Activated naive CD4-positive, alpha-beta T cell treated with anti-CD3 and anti-CD28 coated beads, Interleukin-2, amount 50 U/mL, for 72 hours (primary cell): Measurements from ENCODE around the gene MXI1. TPM values are rescaled to one million over a fixed set of nuclear protein-coding genes. Genes with fewer than 3 reads are reported as not detected.
"Not testable (repeated sequence)": the region's sequence is repeated elsewhere in the genome, so short reads cannot be mapped to it uniquely, and the experiment has no call there.

Source experiments
- ATAC-seq, 2 donors: fragments of 150-1000 bp; cut with Tn5 transposase; 2 replicates each; pipeline ENCODE4 v1.10.0; 2021; ENCODE audit warnings: mild to moderate bottlenecking in 2 of 2, moderate library complexity in 2 of 2
- DNase-seq, 2 donors: peaks; one replicate each; pipeline ENCODE4 v3.0.0; 2021 to 2022; ENCODE audit warnings: low spot score in 2 of 2
- H3K27ac Mint-ChIP-seq, 2 donors: one replicate each; pipeline ENCODE4 v1.8.0; 2022; ENCODE audit warnings: mild to moderate bottlenecking in 2 of 2, mixed read lengths in 2 of 2
- H3K36me3 Mint-ChIP-seq, 2 donors: one replicate each; pipeline ENCODE4 v1.8.0; 2022; ENCODE audit warnings: mixed read lengths in 2 of 2
- H3K9me3 Mint-ChIP-seq, 2 donors: one replicate each; pipeline ENCODE4 v1.8.0; 2022; ENCODE audit warnings: mixed read lengths in 2 of 2
- total RNA-seq, 2 donors: library from RNA; stranded (reverse); gene quantifications; one replicate each; pipeline ENCODE4 v1.2.3, GENCODE V29; 2022

The MXI1 gene
- total RNA-seq, 2 donors from 2014 or later = 16.2 to 69.6 TPM

GRCh38 chr10:110175406-110175805 is 32.0 kb upstream of the MXI1 start:
- Mint-ChIP-seq H3K9me3 (no peaks in the 10 kb centered on the region), H3K36me3 (no peaks in the 10 kb centered on the region)

GRCh38 chr10:110176141-110177030 is 31.0 kb upstream of the MXI1 start:
- DNase-seq = no peak
- no peaks in the 10 kb centered on the region for H3K36me3 Mint-ChIP-seq
- ATAC-seq = no peak
- H3K9me3 Mint-ChIP-seq = no peaks in the 10 kb centered on the region
- no peak overlapping the region for H3K27ac Mint-ChIP-seq

More at GRCh38 chr10:110175406-110175805, 32.0 kb upstream of the MXI1 start:
- no peak for ATAC-seq
- H3K27ac Mint-ChIP-seq = no peak overlapping the region
- DNase-seq = no peak

- no peak for ATAC-seq
- DNase-seq = no peak
- Mint-ChIP-seq H3K9me3 (no peaks in the 10 kb centered on the region), H3K36me3 (no peaks in the 10 kb centered on the region), H3K27ac (no peak overlapping the region)
Observed at GRCh38 chr10:110179220-110179619, 28.2 kb upstream of the MXI1 start.

DNA sequence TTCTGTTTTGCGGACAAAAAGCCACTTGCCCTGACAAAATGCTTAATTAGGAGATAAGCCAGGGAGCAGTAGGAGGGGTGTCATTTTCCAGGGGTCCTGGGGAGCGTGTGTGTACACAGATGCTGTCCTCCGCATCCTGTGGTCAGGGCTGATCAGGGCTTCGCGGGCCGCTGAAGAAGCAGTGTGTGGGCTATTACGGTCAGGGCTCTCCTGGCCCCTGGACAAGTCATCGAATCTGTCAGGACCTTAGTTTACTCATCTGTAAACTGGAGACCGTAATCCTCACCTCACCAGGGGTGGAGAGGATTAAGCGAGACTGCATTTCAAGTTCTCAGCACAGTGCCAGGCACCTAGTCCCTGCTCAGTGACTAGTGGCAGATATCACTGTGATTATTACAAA is 26.0 kb upstream of the MXI1 start:
- DNase-seq = no peak
- Mint-ChIP-seq H3K9me3 (no peaks in the 10 kb centered on the region), H3K27ac (no peak overlapping the region), H3K36me3 (no peaks in the 10 kb centered on the region)
- ATAC-seq = no peak

GRCh38 chr10:110181911-110182310 is 25.5 kb upstream of the MXI1 start:
- H3K27ac Mint-ChIP-seq = no peak overlapping the region
- DNase-seq = no peak
- no peak for ATAC-seq
- no peaks in the 10 kb centered on the region for H3K36me3 Mint-ChIP-seq
- no peaks in the 10 kb centered on the region for H3K9me3 Mint-ChIP-seq

GRCh38 chr10:110184398-110184797 is 23.0 kb upstream of the MXI1 start:
- DNase-seq (no peak), ATAC-seq (no peak)
- Mint-ChIP-seq H3K27ac (no peak overlapping the region), H3K36me3 (no peaks in the 10 kb centered on the region), H3K9me3 (no peaks in the 10 kb centered on the region)

DNA sequence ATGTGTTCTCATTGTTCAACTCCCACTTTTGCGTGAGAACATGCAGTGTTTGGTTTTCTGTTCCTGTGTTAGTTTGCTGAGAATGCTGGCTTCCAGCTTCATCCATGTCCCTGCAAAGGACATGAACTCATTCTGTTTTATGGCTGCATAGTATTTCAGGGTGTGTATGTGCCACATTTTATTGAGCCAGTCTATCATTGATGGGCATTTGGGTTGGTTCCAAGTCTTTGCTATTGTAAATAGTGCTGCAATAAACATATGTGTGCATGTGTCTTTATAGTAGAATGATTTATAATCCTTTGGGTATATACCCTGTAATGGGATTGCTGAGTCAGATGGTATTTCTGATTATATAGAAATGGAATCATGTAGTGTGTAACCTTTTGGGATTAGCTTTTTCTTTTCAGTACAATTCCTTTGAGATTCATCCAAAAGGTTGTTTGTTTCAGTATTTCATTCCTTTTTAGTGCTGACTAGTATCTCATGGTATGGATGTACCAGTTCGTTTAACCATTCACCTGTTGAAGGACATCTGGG is 21.7 kb upstream of the MXI1 start:
- not testable (repeated sequence) for H3K27ac Mint-ChIP-seq, ATAC-seq, H3K36me3 Mint-ChIP-seq, DNase-seq, H3K9me3 Mint-ChIP-seq

GRCh38 chr10:110190170-110190569 is 17.2 kb upstream of the MXI1 start:
- ATAC-seq (no peak), DNase-seq (no peak)
- peak overlapping the region in 1 of 2 donors; percentile 26 for H3K27ac Mint-ChIP-seq
- peaks cover 0 to 6% of the 10 kb centered on the region in 2 donors for H3K9me3 Mint-ChIP-seq
- H3K36me3 Mint-ChIP-seq = no peaks in the 10 kb centered on the region

GRCh38 chr10:110192552-110192951 is 14.9 kb upstream of the MXI1 start:
- Mint-ChIP-seq H3K36me3 (no peaks in the 10 kb centered on the region), H3K9me3 (peaks cover 0 to 6% of the 10 kb centered on the region in 2 donors), H3K27ac (peak overlapping the region in 1 of 2 donors; percentile 38)
- no peak for DNase-seq
- peak in 1 of 2 donors; percentile 48 for ATAC-seq

GRCh38 chr10:110200503-110200902 is 6.9 kb upstream of the MXI1 start:
- Mint-ChIP-seq H3K9me3 (no peaks in the 10 kb centered on the region), H3K36me3 (no peaks in the 10 kb centered on the region), H3K27ac (no peak overlapping the region)
- DNase-seq (no peak), ATAC-seq (no peak)

GRCh38 chr10:110201046-110201445 is 6.4 kb upstream of the MXI1 start:
- not testable (repeated sequence) for DNase-seq, H3K27ac Mint-ChIP-seq, H3K9me3 Mint-ChIP-seq, ATAC-seq, H3K36me3 Mint-ChIP-seq

DNA sequence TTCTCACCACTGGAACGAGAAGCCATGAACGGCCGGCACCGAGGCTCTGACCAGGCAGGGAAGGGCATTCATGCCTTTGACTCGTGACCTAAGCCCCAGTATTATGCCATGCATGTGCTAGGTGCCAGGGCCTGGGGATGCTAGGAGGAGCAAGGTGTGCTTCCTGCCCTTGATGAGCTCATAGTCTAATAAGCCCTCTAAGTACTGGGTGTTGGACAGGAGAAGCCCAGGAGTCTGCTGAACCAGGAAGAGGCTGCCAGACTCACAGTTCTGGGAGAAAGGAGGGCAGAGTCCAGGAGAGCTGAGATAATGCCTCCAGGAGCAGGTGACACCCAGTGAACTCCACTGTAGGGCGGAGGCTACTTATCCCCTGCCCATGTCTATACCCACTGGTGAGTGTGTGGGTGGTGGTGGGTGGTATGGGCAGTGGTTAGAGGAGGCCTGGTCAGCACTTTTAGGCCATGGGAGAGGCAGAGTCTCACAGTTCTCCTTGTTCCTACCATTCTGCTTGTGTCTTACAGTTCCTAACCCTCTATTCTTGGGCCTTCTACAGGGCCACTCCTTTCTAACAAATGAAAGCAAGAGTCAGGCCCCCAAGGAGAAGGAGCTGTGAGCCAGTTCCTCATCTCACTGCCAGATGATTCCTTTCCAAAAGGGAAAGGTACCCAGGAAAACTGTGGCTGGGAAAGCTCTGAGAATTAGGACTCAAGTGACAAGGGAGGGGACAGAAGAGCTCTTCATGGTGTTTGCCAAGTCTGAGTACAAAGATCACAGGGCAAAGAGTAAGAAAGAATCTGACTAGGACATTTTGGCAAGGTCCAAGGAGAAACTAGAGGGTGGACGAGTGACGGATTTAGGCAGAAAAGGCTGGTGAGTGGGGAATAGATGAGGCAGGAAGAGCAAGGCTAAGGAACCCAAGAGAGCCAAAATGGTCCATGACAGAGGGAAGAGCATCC is 3.6 kb upstream of the MXI1 start:
- Mint-ChIP-seq H3K9me3 (no peaks in the 10 kb centered on the region), H3K36me3 (peaks cover 0 to 1% of the 10 kb centered on the region in 2 donors), H3K27ac (peak overlapping the region in 1 of 2 donors; percentile 18)
- no peak for DNase-seq
- ATAC-seq = no peak

- ATAC-seq (no peak), DNase-seq (no peak)
- H3K9me3 Mint-ChIP-seq = no peaks in the 10 kb centered on the region
- no peak overlapping the region for H3K27ac Mint-ChIP-seq
- H3K36me3 Mint-ChIP-seq = peaks cover 6 to 9% of the 10 kb centered on the region in 2 donors
Observed at GRCh38 chr10:110205051-110205675, 2.2 kb upstream of the MXI1 start.

DNA sequence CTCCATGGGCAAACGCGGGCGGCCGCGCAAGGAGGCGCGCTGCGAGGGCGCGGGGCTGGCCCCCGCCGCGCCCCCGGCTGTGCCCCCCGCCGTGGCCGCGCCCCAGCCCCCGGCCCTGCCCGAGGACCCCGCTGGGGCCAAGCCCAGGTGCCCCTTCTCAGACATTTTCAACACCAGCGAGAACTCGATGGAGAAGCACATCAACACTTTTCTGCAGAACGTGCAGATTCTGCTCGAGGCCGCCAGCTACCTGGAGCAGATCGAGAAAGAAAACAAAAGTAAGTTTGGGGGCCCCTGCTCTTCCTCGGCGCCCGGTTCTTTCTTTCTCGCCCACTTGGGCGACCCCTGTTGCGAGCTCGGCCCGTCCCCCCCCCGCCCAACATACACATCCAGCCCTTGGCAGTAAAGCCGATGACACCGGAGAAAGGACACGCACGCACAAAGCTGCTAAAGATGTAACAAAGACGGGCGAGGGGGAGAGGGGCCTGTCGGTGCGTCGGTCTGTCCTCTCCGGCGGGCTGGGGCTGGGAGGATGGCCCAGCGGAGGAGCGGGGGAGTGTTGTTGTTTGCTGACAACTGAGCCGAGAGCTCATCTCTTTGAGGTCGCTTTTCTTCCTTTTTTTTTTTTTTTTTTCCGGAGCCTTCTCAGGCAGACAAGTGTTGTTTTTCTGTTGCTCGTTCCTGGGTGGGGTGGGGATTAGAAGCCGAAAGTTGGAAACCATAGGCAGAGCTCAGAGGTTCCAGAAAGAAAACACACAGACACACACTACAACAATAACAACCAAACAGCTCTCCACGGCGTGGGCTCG is 604 bp downstream of the MXI1 start:
- peak in 1 of 2 donors; percentile 61 for DNase-seq
- H3K9me3 Mint-ChIP-seq = no peaks in the 10 kb centered on the region
- no peak for ATAC-seq
- peaks cover 6 to 19% of the 10 kb centered on the region in 2 donors for H3K36me3 Mint-ChIP-seq
- H3K27ac Mint-ChIP-seq = no peak overlapping the region

DNA sequence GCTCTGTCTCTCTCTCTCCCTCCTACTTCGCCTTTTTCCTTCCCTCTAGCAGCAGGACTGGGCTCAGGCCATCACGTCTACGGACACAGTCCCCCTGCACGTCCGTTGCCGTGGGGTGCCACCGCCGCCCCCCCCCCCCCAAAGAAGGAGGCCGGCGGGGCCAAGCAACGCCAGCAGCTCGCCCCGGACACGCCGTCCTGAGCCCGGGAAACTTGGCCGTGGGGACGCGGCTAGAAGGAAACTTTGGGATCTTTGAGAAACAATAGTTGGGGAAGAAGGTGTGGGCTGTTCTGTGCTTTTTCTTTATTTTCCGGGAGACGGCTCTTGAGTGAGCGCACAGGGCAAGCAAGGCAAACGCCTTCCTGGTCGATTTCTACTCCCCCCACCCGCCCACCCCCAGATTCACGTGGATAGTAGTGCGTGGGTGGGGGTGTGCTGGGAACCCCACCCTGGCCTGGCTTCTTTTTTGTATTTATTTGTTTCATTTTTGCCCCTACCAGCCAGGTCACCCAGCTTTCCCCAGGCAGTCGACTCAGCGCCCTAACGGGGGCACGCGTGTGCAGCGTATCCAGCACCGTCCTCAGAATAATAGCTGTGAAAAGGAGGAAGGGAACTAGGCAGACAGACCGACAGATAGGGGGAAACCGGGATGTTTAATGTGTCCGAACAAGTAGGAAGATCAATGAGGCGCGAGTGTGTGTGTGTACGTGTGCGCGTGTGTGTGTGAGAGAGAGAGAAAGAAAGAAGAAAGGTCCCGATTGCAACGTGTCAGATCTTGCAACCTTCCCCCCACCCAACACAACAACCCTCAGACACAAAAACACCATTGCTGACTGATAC is 1.4 kb downstream of the MXI1 start:
- H3K27ac Mint-ChIP-seq = peak overlapping the region; percentile 71 to 91
- no peaks in the 10 kb centered on the region for H3K9me3 Mint-ChIP-seq
- DNase-seq (peak in 1 of 2 donors; percentile 21), ATAC-seq (peak in 1 of 2 donors; percentile 4)
- H3K36me3 Mint-ChIP-seq = peaks cover 6 to 27% of the 10 kb centered on the region in 2 donors
